Aorta (tissue), 5 donors: Measurements from ENCODE around the gene SLC26A5. TPM values are rescaled to one million over a fixed set of nuclear protein-coding genes. Genes with fewer than 3 reads are reported as not detected.

Experiments
- ATAC-seq: fragments of 200-7000 bp; cut with Tn5 transposase; one replicate; pipeline ENCODE4 v1.9.1; 2022; ENCODE audit warnings: moderate library complexity; ENCODE audit not compliant: low FRiP score
- DNase-seq, 2 donors: peaks; one replicate each; pipeline ENCODE4 v3.0.0-alpha.2; 2020
- H3K27ac ChIP-seq, 2 donors: one replicate each; pipeline ENCODE4 v1.5.1; 2013; ENCODE audit warnings: low read length in 2 of 2, mild to moderate bottlenecking in 2 of 2, moderate library complexity in 2 of 2, control low read depth in 1 of 2, inconsistent platforms in 1 of 2, low read depth in 1 of 2
- H3K27me3 ChIP-seq, 2 donors: one replicate each; pipeline ENCODE4 v1.6.1; 2013; ENCODE audit warnings: control low read depth in 1 of 2, low read length in 1 of 2, mild to moderate bottlenecking in 1 of 2, moderate library complexity in 1 of 2; ENCODE audit not compliant: insufficient read depth in 2 of 2, control insufficient read depth in 1 of 2
- H3K36me3 ChIP-seq, 2 donors: one replicate each; pipeline ENCODE4 v1.6.1; 2013; ENCODE audit warnings: control low read depth in 1 of 2, low read length in 1 of 2, mild to moderate bottlenecking in 1 of 2; ENCODE audit not compliant: insufficient read depth in 2 of 2, control insufficient read depth in 1 of 2
- H3K4me1 ChIP-seq, 2 donors: one replicate each; pipeline ENCODE4 v1.6.1; 2013; ENCODE audit warnings: low read length in 2 of 2, control low read depth in 1 of 2, mild to moderate bottlenecking in 1 of 2, moderate library complexity in 1 of 2; ENCODE audit not compliant: insufficient read depth in 2 of 2, control insufficient read depth in 1 of 2
- H3K4me3 ChIP-seq, 2 donors: one replicate each; pipeline ENCODE4 v1.5.1; 2013; ENCODE audit warnings: low read length in 2 of 2, control low read depth in 1 of 2, mild to moderate bottlenecking in 1 of 2
- H3K9me3 ChIP-seq: one replicate; pipeline ENCODE4 v1.6.1; 2013; ENCODE audit warnings: mild to moderate bottlenecking, low read length; ENCODE audit not compliant: control insufficient read depth
- WGBS, 2 donors: extraction: QIAGEN DNeasy Blood & Tissue Kit; methylation state at CpG; one replicate each; pipeline ENCODE4 v1.1.7; 2013; 5-methylcytosine and 5-hydroxymethylcytosine counted together
- intact Hi-C, 2 donors: fragments of 100-400 bp; cut with DNase I; formaldehyde crosslinking; loops; one replicate each; pipeline versions ENCODE4 v1.14.2 to v1.15.0; 2022
- polyA plus RNA-seq, 2 donors: library from polyadenylated mRNA; stranded (reverse); fragments of 200-250 nt; gene quantifications; one replicate each; pipeline ENCODE4 v1.2.3, GENCODE V29; 2013
- total RNA-seq, 2 donors: library from RNA; stranded (reverse); fragmentation: NEBNext Ultra II Directional; extraction: Animal tissue kit (Norgen Biotek cat#: 25700); gene quantifications; one replicate each; pipeline ENCODE4 v1.2.1, GENCODE V29; 2021
- donor health status: healthy with polysubstance abuse.
- donor health status: Bipolar disorder and iron deficiency.
- donor health status: DM: no; HTN: no; CAD: no.
- donor health status: DM: no; HTN: no; CAD: no.
- donor health status: DM: yes; HTN: yes; CAD: no.

SLC26A5 gene
- total and polyA plus RNA-seq, 4 donors = 0.57 to 0.78 TPM; not detected in 2

DNA sequence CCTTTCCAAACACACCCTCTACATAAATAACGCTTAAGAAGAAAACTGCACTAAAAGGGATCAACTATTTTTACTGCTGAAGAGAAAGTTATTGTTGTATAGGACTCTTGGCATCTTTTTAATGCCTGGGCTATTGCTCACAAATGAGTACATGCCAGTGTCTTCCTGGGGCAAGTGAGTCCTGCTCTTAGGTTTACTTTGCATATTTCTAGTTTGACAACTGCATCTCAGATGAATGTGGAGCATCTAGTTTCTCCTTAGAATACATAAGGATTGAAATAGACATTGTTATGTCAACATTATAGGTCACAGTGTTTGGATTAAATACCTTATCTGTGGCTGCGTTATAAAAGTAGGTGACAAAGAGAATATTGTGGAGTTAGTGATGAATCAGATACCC, 54.0 kb downstream of the SLC26A5 start:
- Histone ChIP-seq H3K27ac (no peak overlapping the region), H3K4me1 (no peaks in the 10 kb centered on the region), H3K4me3 (no peak overlapping the region), H3K36me3 (no peaks in the 10 kb centered on the region), H3K27me3 (no peaks in the 10 kb centered on the region), H3K9me3 (no peaks in the 10 kb centered on the region)
- no peak for ATAC-seq
- 41 to 46% methylated on average over 2 of the region's 2 CpGs for WGBS, 2 donors
- no peak for DNase-seq
- intact Hi-C loops = no loop called here

DNA sequence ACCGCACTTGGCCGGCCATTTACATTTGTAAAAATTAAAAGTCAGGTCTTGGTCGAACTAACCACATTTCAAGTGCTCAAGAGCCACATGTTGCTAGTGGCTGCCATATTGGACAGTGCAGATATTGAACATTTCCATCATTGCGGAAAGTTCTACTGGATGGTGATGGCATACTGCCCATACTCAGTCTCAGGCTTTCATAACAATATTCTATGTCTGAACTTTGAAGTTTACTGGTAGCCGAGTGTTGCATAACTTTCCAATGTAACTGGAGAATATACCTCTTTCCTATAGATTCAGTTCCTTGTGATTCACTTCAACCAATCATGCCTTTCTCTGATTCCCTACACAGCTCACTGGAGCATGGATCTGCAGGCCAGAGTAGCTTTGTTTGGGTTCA, 54.9 kb downstream of the SLC26A5 start:
- no peaks in the 10 kb centered on the region for H3K9me3 ChIP-seq
- intact Hi-C loops = no loop called here
- 95 to 97% methylated on average over 5 of the region's 5 CpGs for WGBS, 2 donors
- H3K27me3 ChIP-seq = no peaks in the 10 kb centered on the region
- ATAC-seq (no peak), DNase-seq (no peak)
- H3K4me1 ChIP-seq = no peaks in the 10 kb centered on the region
- H3K27ac ChIP-seq = no peak overlapping the region
- H3K36me3 ChIP-seq = no peaks in the 10 kb centered on the region
- H3K4me3 ChIP-seq = no peak overlapping the region

- H3K9me3 ChIP-seq = no peaks in the 10 kb centered on the region
- H3K27me3 ChIP-seq = no peaks in the 10 kb centered on the region
- WGBS, 2 donors = 82 to 88% methylated on average over 3 of the region's 3 CpGs
- intact Hi-C loops = no loop called here
- H3K4me1 ChIP-seq = no peaks in the 10 kb centered on the region
- H3K4me3 ChIP-seq = no peak overlapping the region
- no peak overlapping the region for H3K27ac ChIP-seq
- no peak for DNase-seq
- no peak for ATAC-seq
- no peaks in the 10 kb centered on the region for H3K36me3 ChIP-seq
Observed at GRCh38 chr7:103389263-103389662, 56.7 kb downstream of the SLC26A5 start.

DNA sequence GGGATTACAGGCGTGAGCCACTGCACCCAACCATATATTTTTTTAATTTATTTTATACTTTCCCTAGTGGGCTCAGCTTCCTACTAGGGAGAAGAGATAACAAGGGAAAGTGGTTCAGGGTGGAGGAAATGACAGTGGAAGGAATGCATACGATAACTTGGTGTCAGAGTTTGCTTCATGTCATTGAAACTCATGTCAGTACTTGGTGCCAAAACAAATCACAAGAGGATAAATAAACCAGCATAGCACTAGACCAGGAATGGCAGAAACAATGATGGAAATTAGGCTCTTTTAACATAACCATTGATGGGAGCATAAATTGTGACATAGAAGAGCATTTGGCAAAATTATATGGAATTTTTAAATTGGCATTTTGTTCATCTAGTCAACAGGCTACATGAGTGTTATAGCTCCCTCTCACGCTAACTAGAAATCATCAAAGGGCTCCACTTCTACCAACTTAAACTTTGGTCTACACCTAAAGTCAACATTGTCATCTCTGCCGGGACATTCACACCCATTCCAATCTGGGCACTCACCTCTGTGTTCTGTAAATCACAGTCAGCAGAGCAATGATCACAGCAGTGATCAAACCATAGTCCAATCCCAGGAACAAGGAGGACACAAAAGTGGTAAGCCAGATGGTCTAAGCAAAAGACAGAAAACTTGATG, 57.4 kb downstream of the SLC26A5 start:
- 61 to 65% methylated on average over 4 of the region's 4 CpGs for WGBS, 2 donors
- no peak for DNase-seq
- intact Hi-C loops = no loop called here
- H3K9me3 ChIP-seq = no peaks in the 10 kb centered on the region
- no peaks in the 10 kb centered on the region for H3K36me3 ChIP-seq
- no peaks in the 10 kb centered on the region for H3K4me1 ChIP-seq
- H3K27ac ChIP-seq = no peak overlapping the region
- no peaks in the 10 kb centered on the region for H3K27me3 ChIP-seq
- no peak for ATAC-seq
- no peak overlapping the region for H3K4me3 ChIP-seq

DNA sequence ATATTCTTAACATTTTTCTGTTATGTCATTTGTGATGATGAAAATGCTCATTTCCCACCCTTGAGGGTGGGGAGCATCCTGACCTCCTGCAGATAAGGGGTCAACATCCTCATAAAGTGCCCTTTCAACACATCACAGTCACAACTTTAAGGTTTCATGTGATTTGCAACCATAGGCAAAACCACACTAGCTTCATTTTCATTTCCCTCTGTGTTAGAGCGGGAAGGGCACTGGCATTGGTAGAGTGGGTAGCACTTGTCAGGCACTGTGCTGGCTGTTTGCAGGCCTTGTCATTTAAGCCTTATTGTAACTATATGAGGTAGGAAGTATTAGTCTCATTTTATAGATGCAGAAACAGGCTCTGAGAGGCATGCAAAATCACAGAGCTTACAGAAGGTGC, 58.8 kb downstream of the SLC26A5 start:
- Histone ChIP-seq H3K4me3 (no peak overlapping the region), H3K9me3 (no peaks in the 10 kb centered on the region), H3K4me1 (no peaks in the 10 kb centered on the region), H3K27ac (no peak overlapping the region), H3K36me3 (no peaks in the 10 kb centered on the region), H3K27me3 (no peaks in the 10 kb centered on the region)
- ATAC-seq = no peak
- intact Hi-C loops = no loop called here
- DNase-seq = no peak
- WGBS, 2 donors = 74 to 88% methylated on average over 1 of the region's 1 CpG

DNA sequence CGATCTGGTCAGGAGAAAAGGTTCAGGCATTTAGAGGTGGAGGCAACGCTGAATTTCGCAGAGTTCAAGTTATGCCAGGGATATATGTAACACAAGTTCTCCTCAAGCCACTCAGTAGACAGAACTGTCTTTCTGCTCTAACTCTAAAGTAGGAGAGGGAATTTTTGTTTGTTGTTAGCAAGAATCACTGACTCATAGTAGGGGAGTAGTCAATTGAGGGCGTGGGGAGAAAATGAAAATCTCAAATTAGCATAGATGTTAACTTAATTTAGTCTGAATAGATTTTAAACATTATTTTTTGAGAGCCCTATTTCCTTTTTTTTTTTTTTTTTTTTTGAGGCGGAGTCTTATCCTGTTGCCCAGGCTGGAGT, 64.0 kb downstream of the SLC26A5 start:
- no peak for ATAC-seq
- H3K27me3 ChIP-seq = no peaks in the 10 kb centered on the region
- no peaks in the 10 kb centered on the region for H3K4me1 ChIP-seq
- 89 to 93% methylated on average over 5 of the region's 5 CpGs for WGBS, 2 donors
- H3K27ac ChIP-seq = no peak overlapping the region
- DNase-seq = no peak
- H3K9me3 ChIP-seq = no peaks in the 10 kb centered on the region
- H3K36me3 ChIP-seq = no peaks in the 10 kb centered on the region
- intact Hi-C loops = no loop called here
- no peak overlapping the region for H3K4me3 ChIP-seq

- no peaks in the 10 kb centered on the region for H3K4me1 ChIP-seq
- 89% methylated on average over 4 of the region's 4 CpGs for WGBS, 2 donors
- H3K4me3 ChIP-seq = no peak overlapping the region
- intact Hi-C loops = no loop called here
- H3K36me3 ChIP-seq = no peaks in the 10 kb centered on the region
- no peak for DNase-seq
- ATAC-seq = no peak
- no peak overlapping the region for H3K27ac ChIP-seq
- H3K9me3 ChIP-seq = no peaks in the 10 kb centered on the region
- H3K27me3 ChIP-seq = no peaks in the 10 kb centered on the region
Observed at GRCh38 chr7:103381280-103382031, 64.6 kb downstream of the SLC26A5 start.

DNA sequence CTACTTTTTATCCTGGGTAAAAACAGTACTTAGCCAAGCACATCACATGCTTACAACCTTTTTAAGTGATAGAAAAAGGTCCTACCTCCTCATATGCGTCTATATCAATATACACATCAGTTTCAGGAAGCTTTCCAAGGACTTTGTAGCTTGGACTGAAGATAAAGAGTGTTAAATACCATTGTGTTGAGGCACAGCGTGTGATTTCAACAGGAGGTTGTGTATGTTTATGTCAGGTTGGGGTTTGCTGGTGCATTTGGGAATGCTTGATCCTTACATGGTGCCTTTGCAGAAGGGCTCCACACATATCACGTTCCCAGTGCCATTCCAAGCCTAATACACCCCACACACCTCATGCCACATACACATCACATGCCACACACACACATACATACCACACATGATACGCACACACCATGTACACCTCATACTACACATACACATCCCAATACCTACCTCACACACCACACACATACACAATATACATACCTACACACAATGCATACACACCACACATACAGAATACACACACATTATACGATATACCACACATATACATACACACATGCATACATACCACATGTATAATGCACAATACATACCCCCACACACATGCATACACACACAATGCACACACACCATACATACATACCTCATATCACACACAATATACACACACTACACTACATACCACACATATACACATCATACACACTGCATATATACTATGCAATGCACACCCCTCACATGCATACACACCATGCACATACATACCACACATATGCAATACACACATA, 65.4 kb downstream of the SLC26A5 start:
- intact Hi-C loops = no loop called here
- no peak overlapping the region for H3K4me3 ChIP-seq
- DNase-seq = no peak
- no peaks in the 10 kb centered on the region for H3K4me1 ChIP-seq
- no peak overlapping the region for H3K27ac ChIP-seq
- no peaks in the 10 kb centered on the region for H3K27me3 ChIP-seq
- 62 to 69% methylated on average over 5 of the region's 5 CpGs for WGBS, 2 donors
- no peak for ATAC-seq
- H3K9me3 ChIP-seq = no peaks in the 10 kb centered on the region
- H3K36me3 ChIP-seq = no peaks in the 10 kb centered on the region
